Memory B cell (primary cell): ENCODE results near the gene NXN.
"Not testable (repeated sequence)": the region's sequence is repeated elsewhere in the genome, so short reads cannot be mapped to it uniquely, and the experiment has no call there.

ENCODE experiments used
- ATAC-seq: fragments of 150-1000 bp; cut with Tn5 transposase; 2 replicates; pipeline ENCODE4 v1.10.0; 2021; ENCODE audit warnings: low read depth, mild to moderate bottlenecking, moderate library complexity
- DNase-seq, 2 donors: peaks; one replicate each; pipeline ENCODE4 v3.0.0; 2022; ENCODE audit warnings: low spot score in 2 of 2
- H3K27ac Mint-ChIP-seq: one replicate; pipeline ENCODE4 v1.8.0; 2022; ENCODE audit warnings: mild to moderate bottlenecking, moderate library complexity, mixed read lengths
- H3K27me3 Mint-ChIP-seq: one replicate; pipeline ENCODE4 v1.8.0; 2022; ENCODE audit warnings: mixed read lengths
- H3K36me3 Mint-ChIP-seq: one replicate; pipeline ENCODE4 v1.8.0; 2022; ENCODE audit warnings: mild to moderate bottlenecking, mixed read lengths
- H3K4me1 Mint-ChIP-seq: one replicate; pipeline ENCODE4 v1.8.0; 2022; ENCODE audit warnings: mixed read lengths
- H3K4me3 Mint-ChIP-seq: one replicate; pipeline ENCODE4 v1.8.0; 2022; ENCODE audit warnings: mild to moderate bottlenecking, moderate library complexity, mixed read lengths
- H3K9me3 Mint-ChIP-seq: one replicate; pipeline ENCODE4 v1.8.0; 2022; ENCODE audit warnings: mixed read lengths

NXN gene

GRCh38 chr17:755319-755961, 224.1 kb downstream of the NXN start:
- H3K9me3 Mint-ChIP-seq, H3K27me3 Mint-ChIP-seq, H3K27ac Mint-ChIP-seq, H3K4me3 Mint-ChIP-seq, DNase-seq, H3K36me3 Mint-ChIP-seq, ATAC-seq: not testable (repeated sequence)
- peaks cover 17% of the 10 kb centered on the region for H3K4me1 Mint-ChIP-seq

DNA sequence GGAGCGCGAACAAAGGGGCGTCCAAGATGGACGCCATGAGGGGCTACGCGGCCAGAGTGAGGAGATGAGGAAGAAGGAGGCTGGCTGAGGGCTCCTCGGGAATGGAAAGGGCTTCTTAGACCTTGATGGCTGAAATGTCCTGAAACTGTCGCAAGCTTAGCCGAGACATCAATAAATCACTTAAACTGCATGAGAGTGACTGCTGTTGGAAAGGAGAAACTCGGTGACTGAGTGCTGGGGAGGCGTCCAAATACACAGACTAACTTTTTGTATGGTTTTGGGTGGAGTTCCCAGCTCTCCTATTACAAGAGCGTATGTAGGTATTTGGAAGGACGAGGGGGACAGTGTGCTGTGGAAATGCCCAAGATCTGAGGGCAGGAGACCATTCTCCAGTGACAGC, 226.2 kb downstream of the NXN start:
- Mint-ChIP-seq H3K4me3 (peak overlapping the region; percentile 55), H3K9me3 (no peaks in the 10 kb centered on the region), H3K27ac (no peak overlapping the region), H3K36me3 (peaks cover 3% of the 10 kb centered on the region), H3K27me3 (no peaks in the 10 kb centered on the region), H3K4me1 (peaks cover 31% of the 10 kb centered on the region)
- ATAC-seq (no peak), DNase-seq (no peak)

DNA sequence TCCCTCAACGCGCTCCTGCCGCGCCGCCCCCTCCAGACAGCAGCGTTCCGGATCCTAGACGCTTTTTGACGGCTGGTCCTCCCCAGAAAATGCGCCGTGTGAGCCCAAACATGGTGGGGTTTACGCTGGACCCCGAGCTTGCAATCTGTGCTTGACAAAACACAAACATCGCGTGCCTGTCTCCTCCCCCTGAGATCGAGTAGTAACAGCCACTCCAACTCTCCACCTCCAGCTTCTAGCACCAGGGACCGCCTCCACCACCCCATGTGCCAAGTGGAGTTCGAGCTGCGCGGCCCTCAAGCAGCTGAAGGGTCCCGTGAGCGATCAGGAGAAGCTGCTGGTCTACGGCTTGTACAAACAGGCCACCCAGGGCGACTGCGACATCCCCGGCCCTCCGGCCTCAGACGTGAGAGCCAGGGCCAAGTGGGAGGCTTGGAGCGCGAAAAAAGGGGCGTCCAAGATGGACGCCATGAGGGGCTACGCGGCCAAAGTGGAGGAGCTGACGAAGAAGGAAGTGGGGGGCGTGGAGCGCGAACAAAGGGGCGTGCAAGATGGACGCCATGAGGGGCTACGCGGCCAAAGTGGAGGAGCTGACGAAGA, 226.9 kb downstream of the NXN start:
- peak; percentile 7 for ATAC-seq
- Mint-ChIP-seq H3K4me3 (peak overlapping the region; percentile 98), H3K9me3 (no peaks in the 10 kb centered on the region), H3K27ac (peak overlapping the region; percentile 95), H3K27me3 (no peaks in the 10 kb centered on the region), H3K36me3 (peaks cover 9% of the 10 kb centered on the region), H3K4me1 (peaks cover 35% of the 10 kb centered on the region)
- no peak for DNase-seq

DNA sequence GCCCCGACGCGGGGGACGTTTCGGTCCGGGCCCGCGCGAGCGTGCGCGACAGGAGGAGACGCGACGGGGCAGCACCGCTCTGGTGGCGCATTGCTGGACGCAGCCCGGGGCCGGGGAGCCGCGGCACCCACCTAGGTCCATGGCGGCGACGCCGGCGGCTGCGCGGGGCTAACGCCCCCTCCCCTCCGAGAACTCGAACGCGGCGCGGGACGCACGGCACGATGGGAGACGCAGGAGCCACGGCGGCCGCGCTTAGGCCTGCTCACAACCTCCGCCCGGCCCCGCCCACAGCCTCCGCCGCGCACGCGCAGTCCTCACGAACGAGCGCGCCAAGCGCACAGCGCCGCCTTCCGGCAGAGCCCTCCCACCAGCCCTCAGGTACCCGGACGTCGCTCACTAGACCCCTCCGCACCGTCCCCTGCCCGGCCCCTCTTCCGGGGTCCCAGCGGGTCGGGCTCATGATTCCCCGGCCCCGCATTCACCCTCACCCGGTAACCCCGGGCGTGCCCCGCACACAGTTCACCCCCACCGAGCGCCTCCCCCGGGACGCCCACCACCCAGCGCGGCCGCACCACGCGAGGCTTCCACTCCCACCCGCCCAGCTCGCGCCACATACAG, 227.5 kb downstream of the NXN start, which contains the start of gene GEMIN4:
TSS of gene GEMIN4 (minus strand) at position 263 of the 618 bp plus-strand sequence. CDS start at position 141, 122 bp downstream.
- ATAC-seq (peak; percentile 81), DNase-seq (peak; percentile 100)
- H3K4me1 Mint-ChIP-seq = peaks cover 35% of the 10 kb centered on the region
- no peaks in the 10 kb centered on the region for H3K27me3 Mint-ChIP-seq
- no peaks in the 10 kb centered on the region for H3K9me3 Mint-ChIP-seq
- H3K27ac Mint-ChIP-seq = peak within 1 kb of the TSS; percentile 95
- H3K4me3 Mint-ChIP-seq = peak within 1 kb of the TSS; percentile 98
- H3K36me3 Mint-ChIP-seq = peaks cover 9% of the 10 kb centered on the region

DNA sequence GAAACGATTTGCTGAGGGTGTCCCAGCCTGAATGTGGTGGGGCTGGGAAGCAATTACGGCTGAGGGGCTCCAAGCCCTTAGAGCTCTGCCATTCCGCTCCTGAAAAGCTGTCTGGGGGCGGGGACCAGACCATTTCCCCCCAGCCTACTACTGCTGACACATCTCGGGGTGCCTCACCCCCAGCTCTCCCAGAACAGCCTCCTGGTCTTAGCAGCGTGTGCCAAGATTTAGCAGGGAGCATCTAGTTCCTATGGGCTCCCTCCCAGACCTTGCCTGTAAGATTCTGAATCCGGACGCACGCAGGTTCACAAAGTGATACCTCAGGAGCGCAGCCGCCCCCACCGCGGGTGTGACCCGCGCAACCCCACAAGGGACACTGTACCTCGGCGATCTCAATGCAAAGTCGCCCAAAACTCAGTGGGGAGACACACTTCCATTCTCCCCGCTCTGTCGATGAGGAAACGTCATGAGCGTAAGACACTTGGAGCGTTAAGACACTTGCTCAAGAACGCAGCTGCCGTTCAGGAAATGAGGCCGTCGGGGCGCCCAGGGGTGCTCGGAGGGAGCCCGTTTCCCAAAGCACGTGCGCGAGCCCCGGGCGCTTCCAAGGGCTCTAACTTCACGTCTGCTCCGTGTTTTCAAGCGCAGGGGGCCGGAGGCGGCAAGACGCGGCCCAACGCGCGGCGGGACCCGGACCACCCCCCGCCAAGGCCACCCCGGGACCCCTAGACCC, 228.1 kb downstream of the NXN start:
- Mint-ChIP-seq H3K27ac (peak overlapping the region; percentile 95), H3K36me3 (peaks cover 10% of the 10 kb centered on the region), H3K4me1 (peaks cover 35% of the 10 kb centered on the region), H3K4me3 (peak overlapping the region; percentile 98), H3K9me3 (no peaks in the 10 kb centered on the region), H3K27me3 (no peaks in the 10 kb centered on the region)
- DNase-seq = peak in 1 of 2 donors; percentile 44
- ATAC-seq = peak; percentile 49

- Mint-ChIP-seq H3K4me3 (peak overlapping the region; percentile 98), H3K27ac (peak overlapping the region; percentile 95), H3K27me3 (no peaks in the 10 kb centered on the region), H3K9me3 (no peaks in the 10 kb centered on the region), H3K36me3 (peaks cover 10% of the 10 kb centered on the region), H3K4me1 (peaks cover 35% of the 10 kb centered on the region)
- ATAC-seq (no peak), DNase-seq (no peak)
These were observed 229.0 kb downstream of the NXN start for GRCh38 chr17:750431-751037.

GRCh38 chr17:749359-749758, 230.2 kb downstream of the NXN start:
- H3K4me1 Mint-ChIP-seq = peaks cover 35% of the 10 kb centered on the region
- peaks cover 11% of the 10 kb centered on the region for H3K36me3 Mint-ChIP-seq
- ATAC-seq, H3K9me3 Mint-ChIP-seq, H3K4me3 Mint-ChIP-seq, DNase-seq, H3K27ac Mint-ChIP-seq, H3K27me3 Mint-ChIP-seq: not testable (repeated sequence)
